CD4-positive, CD25-positive, alpha-beta regulatory T cell (primary cell): Measurements from ENCODE around the gene DIDO1. TPM values are rescaled to one million over a fixed set of nuclear protein-coding genes. Genes with fewer than 3 reads are reported as not detected.

Experiments used
- ATAC-seq, 2 donors: fragments of 150-1000 bp; cut with Tn5 transposase; one replicate each; pipeline ENCODE4 v1.10.0; 2021; ENCODE audit warnings: low read depth in 2 of 2, moderate number of reproducible peaks in 2 of 2, moderate library complexity in 1 of 2
- DNase-seq, 3 donors: peaks; one replicate each; pipeline versions ENCODE4 v3.0.0 to v3.0.0-alpha.2; 2012 to 2022; ENCODE audit warnings: mixed read lengths in 1 of 3
- H3K27ac ChIP-seq: one replicate; pipeline ENCODE4 v1.7.0; 2013; ENCODE audit warnings: mild to moderate bottlenecking, low read length; ENCODE audit not compliant: insufficient read depth, poor library complexity, severe bottlenecking
- H3K27me3 ChIP-seq: one replicate; pipeline ENCODE4 v1.7.0; 2013; ENCODE audit warnings: low read length; ENCODE audit not compliant: control insufficient read depth, insufficient read depth
- H3K36me3 ChIP-seq: one replicate; pipeline ENCODE4 v1.7.0; 2013; ENCODE audit warnings: mild to moderate bottlenecking, low read length, moderate library complexity; ENCODE audit not compliant: control insufficient read depth, insufficient read depth
- H3K4me1 ChIP-seq: 2 replicates; pipeline ENCODE4 v1.7.0; 2013; ENCODE audit warnings: mild to moderate bottlenecking, low read length; ENCODE audit not compliant: insufficient read depth, control insufficient read depth, poor library complexity, severe bottlenecking
- H3K4me3 ChIP-seq: one replicate; pipeline ENCODE4 v1.7.0; 2013; ENCODE audit warnings: low read depth, mild to moderate bottlenecking, low read length, moderate library complexity
- H3K9me3 ChIP-seq, 2 experiments: 1 replicate in 1 of 2; 2 replicates in 1 of 2; pipeline ENCODE4 v1.7.0; 2013; ENCODE audit warnings: low read length in 2 of 2, mild to moderate bottlenecking in 1 of 2, moderate library complexity in 1 of 2; ENCODE audit not compliant: control insufficient read depth in 2 of 2
- H3K27ac Mint-ChIP-seq, 3 donors: one replicate each; pipeline ENCODE4 v1.8.0; 2020 to 2022; ENCODE audit warnings: mild to moderate bottlenecking in 3 of 3, mixed read lengths in 3 of 3, moderate library complexity in 2 of 3
- H3K27me3 Mint-ChIP-seq: one replicate; pipeline ENCODE4 v1.8.0; 2022; ENCODE audit warnings: mild to moderate bottlenecking, mixed read lengths
- H3K36me3 Mint-ChIP-seq: one replicate; pipeline ENCODE4 v1.8.0; 2020; ENCODE audit warnings: mixed read lengths
- H3K4me1 Mint-ChIP-seq, 4 donors: one replicate each; pipeline ENCODE4 v1.8.0; 2020 to 2022; ENCODE audit warnings: mixed read lengths in 4 of 4, mild to moderate bottlenecking in 1 of 4
- H3K4me3 Mint-ChIP-seq, 4 donors: one replicate each; pipeline ENCODE4 v1.8.0; 2020 to 2022; ENCODE audit warnings: mild to moderate bottlenecking in 4 of 4, mixed read lengths in 4 of 4, moderate library complexity in 3 of 4
- H3K9me3 Mint-ChIP-seq, 7 donors: one replicate each; pipeline ENCODE4 v1.8.0; 2020 to 2022; ENCODE audit warnings: mixed read lengths in 7 of 7, mild to moderate bottlenecking in 3 of 7, moderate library complexity in 2 of 7
- polyA plus RNA-seq, 4 donors: library from polyadenylated mRNA; unstranded; fragments of 300-500 nt; fragmentation: Illumina TruSeq; gene quantifications; one replicate each; pipeline ENCODE4 v1.2.3, GENCODE V29; 2021
- total RNA-seq: library from RNA; stranded (reverse); gene quantifications from one replicate; pipeline ENCODE4 v1.2.3, GENCODE V29; 2022

The DIDO1 gene
- total and polyA plus RNA-seq, 5 donors from 2014 or later, result 30.9 to 80.8 (median 39.9) TPM

- Mint-ChIP-seq H3K36me3 (no peaks in the 10 kb centered on the region), H3K9me3 (peaks cover 0 to 7% (median 0%) of the 10 kb centered on the region in 7 donors), H3K27me3 (peaks cover 28% of the 10 kb centered on the region), H3K4me1 (peaks cover 6 to 16% (median 9%) of the 10 kb centered on the region in 4 donors), H3K27ac (no peak overlapping the region), H3K4me3 (peak overlapping the region in 1 of 4 donors; percentile 25)
- DNase-seq, result no peak
- Histone ChIP-seq H3K27me3 (peaks cover 2% of the 10 kb centered on the region), H3K9me3 (no peaks in the 10 kb centered on the region), H3K27ac (no peak overlapping the region), H3K36me3 (no peaks in the 10 kb centered on the region), H3K4me3 (no peak overlapping the region), H3K4me1 (peaks cover 15% of the 10 kb centered on the region)
- ATAC-seq, result no peak
These were observed 62.1 kb downstream of the DIDO1 start for GRCh38 chr20:62864207-62864606.

GRCh38 chr20:62861726-62862336, 64.5 kb downstream of the DIDO1 start, which contains the start of gene TCFL5:
Gene TCFL5 (minus strand): TSS chr20:62861822. CDS start chr20:62861670, 152 bp downstream.
- ATAC-seq (peak; percentile 87 to 88), DNase-seq (peak; percentile 86 to 92 (median 88))
- Mint-ChIP-seq H3K4me1 (peaks cover 6 to 22% (median 9%) of the 10 kb centered on the region in 4 donors), H3K9me3 (peaks cover 0 to 4% (median 0%) of the 10 kb centered on the region in 7 donors), H3K36me3 (peaks cover 8% of the 10 kb centered on the region), H3K27me3 (peaks cover 16% of the 10 kb centered on the region), H3K27ac (peak within 1 kb of the TSS; percentile 27 to 80 (median 29)), H3K4me3 (peak within 1 kb of the TSS; percentile 61 to 83 (median 78))
- peaks cover 2% of the 10 kb centered on the region for H3K27me3 ChIP-seq
- peaks cover 17% of the 10 kb centered on the region for H3K4me1 ChIP-seq
- no peak within 1 kb of the TSS for H3K4me3 ChIP-seq
- H3K27ac ChIP-seq, result peak within 1 kb of the TSS; percentile 47
- H3K9me3 ChIP-seq, result no peaks in the 10 kb centered on the region
- H3K36me3 ChIP-seq, result peaks cover 7% of the 10 kb centered on the region

GRCh38 chr20:62860924-62861691, 65.2 kb downstream of the DIDO1 start:
- H3K4me3 ChIP-seq, result no peak overlapping the region
- peaks cover 8% of the 10 kb centered on the region for H3K36me3 Mint-ChIP-seq

GRCh38 chr20:62860391-62860923, 65.8 kb downstream of the DIDO1 start:
- Mint-ChIP-seq H3K4me1 (peaks cover 6 to 22% (median 9%) of the 10 kb centered on the region in 4 donors), H3K4me3 (peak overlapping the region; percentile 73 to 89 (median 82)), H3K27ac (peak overlapping the region; percentile 26 to 77 (median 59)), H3K27me3 (peaks cover 15% of the 10 kb centered on the region), H3K36me3 (peaks cover 8% of the 10 kb centered on the region), H3K9me3 (peaks cover 0 to 4% (median 0%) of the 10 kb centered on the region in 7 donors)
- H3K9me3 ChIP-seq, result no peaks in the 10 kb centered on the region
- peaks cover 2% of the 10 kb centered on the region for H3K27me3 ChIP-seq
- no peak overlapping the region for H3K27ac ChIP-seq
- H3K36me3 ChIP-seq, result peaks cover 8% of the 10 kb centered on the region
- ATAC-seq (no peak), DNase-seq (no peak)
- peak overlapping the region; percentile 53 for H3K4me3 ChIP-seq
- H3K4me1 ChIP-seq, result peaks cover 17% of the 10 kb centered on the region

More at GRCh38 chr20:62860924-62861691, 65.2 kb downstream of the DIDO1 start:
- ATAC-seq (peak; percentile 21 to 24), DNase-seq (peak; percentile 46 to 50 (median 47))
- Histone ChIP-seq H3K4me1 (peaks cover 17% of the 10 kb centered on the region), H3K27ac (no peak overlapping the region), H3K9me3 (no peaks in the 10 kb centered on the region), H3K27me3 (peaks cover 2% of the 10 kb centered on the region), H3K36me3 (peaks cover 8% of the 10 kb centered on the region)
- peaks cover 6 to 22% (median 9%) of the 10 kb centered on the region in 4 donors for H3K4me1 Mint-ChIP-seq
- H3K4me3 Mint-ChIP-seq, result peak overlapping the region in 1 of 4 donors; percentile 57
- peaks cover 16% of the 10 kb centered on the region for H3K27me3 Mint-ChIP-seq
- peaks cover 0 to 4% (median 0%) of the 10 kb centered on the region in 7 donors for H3K9me3 Mint-ChIP-seq
- H3K27ac Mint-ChIP-seq, result no peak overlapping the region

GRCh38 chr20:62859721-62860120, 66.6 kb downstream of the DIDO1 start:
- DNase-seq (no peak), ATAC-seq (no peak)
- Histone ChIP-seq H3K36me3 (peaks cover 8% of the 10 kb centered on the region), H3K27me3 (peaks cover 2% of the 10 kb centered on the region), H3K27ac (no peak overlapping the region), H3K4me3 (peak overlapping the region; percentile 53), H3K9me3 (no peaks in the 10 kb centered on the region), H3K4me1 (peaks cover 17% of the 10 kb centered on the region)
- Mint-ChIP-seq H3K9me3 (peaks cover 0 to 4% (median 0%) of the 10 kb centered on the region in 7 donors), H3K27me3 (peaks cover 10% of the 10 kb centered on the region), H3K27ac (peak overlapping the region in 1 of 3 donors; percentile 77), H3K4me3 (peak overlapping the region; percentile 73 to 89 (median 82)), H3K36me3 (peaks cover 8% of the 10 kb centered on the region), H3K4me1 (peaks cover 6 to 22% (median 8%) of the 10 kb centered on the region in 4 donors)

- peaks cover 17% of the 10 kb centered on the region for H3K4me1 ChIP-seq
- no peaks in the 10 kb centered on the region for H3K9me3 ChIP-seq
- no peak for ATAC-seq
- peaks cover 6% of the 10 kb centered on the region for H3K27me3 Mint-ChIP-seq
- H3K36me3 Mint-ChIP-seq, result peaks cover 16% of the 10 kb centered on the region
- H3K36me3 ChIP-seq, result peaks cover 12% of the 10 kb centered on the region
- DNase-seq, result no peak
- no peak overlapping the region for H3K27ac Mint-ChIP-seq
- H3K9me3 Mint-ChIP-seq, result peaks cover 0 to 4% (median 0%) of the 10 kb centered on the region in 7 donors
- H3K4me3 Mint-ChIP-seq, result peak overlapping the region in 2 of 4 donors; percentile 13 to 80
- peaks cover 6 to 22% (median 9%) of the 10 kb centered on the region in 4 donors for H3K4me1 Mint-ChIP-seq
- peaks cover 2% of the 10 kb centered on the region for H3K27me3 ChIP-seq
- no peak overlapping the region for H3K27ac ChIP-seq
- no peak overlapping the region for H3K4me3 ChIP-seq
These were observed 68.1 kb downstream of the DIDO1 start for GRCh38 chr20:62858058-62858830.
